ENCODE results near the gene TRABD2B.

DNA sequence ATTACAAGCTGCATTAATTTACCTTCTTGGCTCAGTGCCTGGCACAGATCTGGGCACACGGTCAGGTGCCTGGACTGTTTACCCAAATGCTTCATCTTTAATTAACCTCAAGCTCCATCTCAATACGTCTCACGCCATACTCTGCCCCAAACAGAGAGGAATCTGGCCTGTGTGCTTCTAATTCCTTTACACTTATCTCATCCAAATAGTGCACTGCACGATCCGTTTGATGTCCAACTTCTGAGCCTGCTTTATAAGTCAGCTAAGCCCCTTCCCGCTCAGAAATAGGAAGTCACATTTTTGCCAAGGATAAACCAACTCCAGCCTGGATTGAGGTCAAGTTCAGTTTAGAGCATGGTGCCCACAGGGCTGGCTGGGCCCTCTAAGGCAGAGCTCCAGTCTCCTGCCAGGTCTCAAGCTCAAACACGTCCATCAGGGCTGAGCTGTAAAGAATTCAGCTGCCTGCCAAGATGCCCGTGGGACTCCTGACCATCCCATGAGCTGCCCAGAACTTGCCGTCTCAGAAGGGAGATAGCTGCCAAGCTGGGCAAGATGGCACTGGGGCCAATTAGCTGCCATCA, 233.5 kb downstream of the TRABD2B start:
- TF ChIP-seq CTCF (IDR thresholded peaks at IDR 0.05) (no peak), POLR2A (IDR thresholded peaks at IDR 0.05) (no peak)

Data from body of pancreas (tissue), 4 donors.